D721Med (cell line): ENCODE data around the gene VPS51.

ENCODE experiments used
- DNase-seq: peaks from one replicate; pipeline ENCODE4 v3.0.0; 2011; ENCODE audit warnings: low spot score; ENCODE audit not compliant: insufficient read length
- FAIRE-seq: peaks from 2 replicates; lab custom pipeline; 2011; peaks lifted over from hg19 to GRCh38; lab: Jason Lieb, UNC
- CTCF ChIP-seq: IDR thresholded peaks from 2 replicates; pipeline ENCODE4 v1.5.1; 2012; ENCODE audit warnings: mild to moderate bottlenecking, control low read depth; ENCODE audit not compliant: insufficient read depth; ENCODE audit errors: missing control alignments

VPS51 gene

GRCh38 chr11:65083834-65084597 is 12.0 kb upstream of the VPS51 start, which contains the start of the genes CDCA5 and ZFPL1:
Gene CDCA5, minus strand, starts transcription at chr11:65084040. Its CDS starts 62 bp downstream, at chr11:65083978.
Gene ZFPL1, plus strand, starts transcription at chr11:65084222. Its CDS starts 477 bp downstream, at chr11:65084699.
- DNase-seq (peak; percentile 95), FAIRE-seq (no peak)
- TF ChIP-seq CTCF, result no peak

- FAIRE-seq (no peak), DNase-seq (no peak)
- TF ChIP-seq CTCF, result no peak
These were observed 11.2 kb upstream of the VPS51 start for GRCh38 chr11:65084598-65085375.

- DNase-seq, result no peak
- no peak for FAIRE-seq
- TF ChIP-seq CTCF, result no peak
These were observed 10.6 kb upstream of the VPS51 start for GRCh38 chr11:65085446-65085845.

- FAIRE-seq (no peak), DNase-seq (no peak)
- no peak for TF ChIP-seq CTCF
These were observed 9.2 kb upstream of the VPS51 start for GRCh38 chr11:65086809-65087208.

- DNase-seq, result no peak
- FAIRE-seq, result no peak
- TF ChIP-seq CTCF, result no peak
These were observed 8.8 kb upstream of the VPS51 start for GRCh38 chr11:65087216-65087615.

GRCh38 chr11:65087827-65088226 is 8.2 kb upstream of the VPS51 start:
- no peak for DNase-seq
- no peak for FAIRE-seq
- no peak for TF ChIP-seq CTCF

GRCh38 chr11:65089621-65090020 is 6.4 kb upstream of the VPS51 start:
- no peak for TF ChIP-seq CTCF
- FAIRE-seq (no peak), DNase-seq (no peak)
